Pancreas (tissue), 10 donors: Measurements from ENCODE around the gene MRC2. TPM values are rescaled to one million over a fixed set of nuclear protein-coding genes. Genes with fewer than 3 reads are reported as not detected.

Source experiments
- ATAC-seq, 4 donors: fragments of 200-7000 bp; cut with Tn5 transposase; one replicate each; pipeline versions ENCODE4 v1.8.0 to v1.9.1; 2020; ENCODE audit warnings: mild to moderate bottlenecking in 4 of 4, moderate library complexity in 4 of 4
- DNase-seq, 6 donors: peaks; one replicate each; pipeline ENCODE4 v3.0.0-alpha.2; 2020
- FAIRE-seq: peaks from 2 replicates; lab custom pipeline; 2012; peaks lifted over from hg19 to GRCh38; lab: Jason Lieb, UNC
- H3K27ac ChIP-seq, 4 donors: fragments of 200-600 bp; sonication (generic); 1 replicate in 3 of 4; 2 replicates in 1 of 4; pipeline versions ENCODE4 v1.5.0 to v1.8.0; 2020
- H3K27me3 ChIP-seq, 4 donors: fragments of 200-600 bp; one replicate each; pipeline ENCODE4 v1.8.0; 2021
- H3K36me3 ChIP-seq, 3 donors: fragments of 200-600 bp; sonication (generic) in 1 of 3; one replicate each; pipeline versions ENCODE4 v1.5.0 to v1.8.0; 2020 to 2021
- H3K4me1 ChIP-seq, 3 donors: fragments of 200-600 bp; one replicate each; pipeline ENCODE4 v1.8.0; 2021
- H3K4me3 ChIP-seq, 4 donors: fragments of 200-600 bp; sonication (generic) in 2 of 4; one replicate each; pipeline versions ENCODE4 v1.5.0 to v1.8.0; 2020 to 2021
- H3K9me3 ChIP-seq, 4 donors: fragments of 200-600 bp; one replicate each; pipeline ENCODE4 v1.8.0; 2021
- CTCF ChIP-seq, 4 donors: fragments of 200-600 bp; sonication (generic) in 3 of 4; IDR thresholded peaks; one replicate each; pipeline versions ENCODE4 v1.5.0 to v1.8.0; 2021; ENCODE audit warnings: antibody characterized with exemption in 4 of 4
- WGBS, 2 donors: extraction: QIAGEN DNeasy Blood & Tissue Kit; methylation state at CpG; one replicate each; pipeline ENCODE4 v1.1.7; 2013; 5-methylcytosine and 5-hydroxymethylcytosine counted together
- intact Hi-C, 3 donors: fragments of 100-400 bp; cut with DNase I; formaldehyde crosslinking; loops; one replicate each; pipeline versions ENCODE4 v1.11.1 to v1.14.2; 2022
- polyA plus RNA-seq, 2 donors: library from polyadenylated mRNA; stranded (reverse); fragments of 200-250 nt; gene quantifications; one replicate each; pipeline ENCODE4 v1.2.3, GENCODE V29; 2013
- total RNA-seq, 6 donors: library from RNA; stranded (reverse); fragmentation: NEBNext Ultra II Directional in 4 of 6; extraction: Animal tissue kit (Norgen Biotek cat#: 25700) in 4 of 6; gene quantifications; one replicate each; pipeline versions ENCODE4 v1.2.1 to v1.2.4, GENCODE V29; 2021 to 2023
- donor health status: healthy with polysubstance abuse.
- donor health status: DM: no; HTN: no; CAD: no; lungs with moderate emphysema.
- donor health status: DM: no; HTN: no; CAD: no.
- donor health status: control.
- donor health status: control.
- donor health status: Bipolar disorder and iron deficiency.
- donor health status: DM: yes; HTN: yes; CAD: no.
- donor health status: DM: no; HTN: no; CAD: no.
- donor health status: DM: no; HTN: no; CAD: no.
- donor health status: DM: yes; HTN: yes; CAD: no.

Gene MRC2
- total and polyA plus RNA-seq, 8 donors: 1.6 to 25.4 (median 5.1) TPM

- no peaks in the 10 kb centered on the region for H3K36me3 ChIP-seq
- 3 to 5% methylated on average over 49 to 57 of the region's 57 CpGs for WGBS, 2 donors
- TF ChIP-seq CTCF (IDR thresholded peaks at IDR 0.05): no peak
- DNase-seq (peak; percentile 67 to 79 (median 71)), FAIRE-seq (no peak), ATAC-seq (peak; percentile 79 to 88 (median 86))
- H3K4me3 ChIP-seq: peak overlapping the region; percentile 17 to 60 (median 42)
- intact Hi-C loops: no loop called here
- H3K9me3 ChIP-seq: no peaks in the 10 kb centered on the region
- no peaks in the 10 kb centered on the region for H3K27me3 ChIP-seq
- peak overlapping the region in 3 of 4 donors; percentile 27 to 67 (median 60) for H3K27ac ChIP-seq
- H3K4me1 ChIP-seq: no peaks in the 10 kb centered on the region
These were observed 25.0 kb downstream of the MRC2 start for GRCh38 chr17:62652251-62653001.

GRCh38 chr17:62653002-62653825, 25.7 kb downstream of the MRC2 start:
- intact Hi-C loops: no loop called here
- 7% methylated on average over 29 to 30 of the region's 30 CpGs for WGBS, 2 donors
- TF ChIP-seq CTCF (IDR thresholded peaks at IDR 0.05): no peak
- FAIRE-seq: no peak
- DNase-seq: peak; percentile 60 to 79 (median 70)
- no peaks in the 10 kb centered on the region for H3K9me3 ChIP-seq
- peak; percentile 72 to 85 (median 80) for ATAC-seq
- no peaks in the 10 kb centered on the region for H3K36me3 ChIP-seq
- no peaks in the 10 kb centered on the region for H3K27me3 ChIP-seq
- peak overlapping the region in 2 of 4 donors; percentile 60 to 67 for H3K27ac ChIP-seq
- H3K4me1 ChIP-seq: no peaks in the 10 kb centered on the region
- H3K4me3 ChIP-seq: peak overlapping the region; percentile 17 to 60 (median 42)

GRCh38 chr17:62653826-62654761, 26.6 kb downstream of the MRC2 start:
- DNase-seq (peak in 2 of 6 donors; percentile 20 to 21), ATAC-seq (peak in 3 of 4 donors; percentile 8 to 31 (median 21)), FAIRE-seq (no peak)
- TF ChIP-seq CTCF (IDR thresholded peaks at IDR 0.05): no peak
- intact Hi-C loops: no loop called here
- Histone ChIP-seq H3K4me3 (no peak overlapping the region), H3K36me3 (no peaks in the 10 kb centered on the region), H3K4me1 (no peaks in the 10 kb centered on the region), H3K9me3 (no peaks in the 10 kb centered on the region), H3K27ac (no peak overlapping the region), H3K27me3 (no peaks in the 10 kb centered on the region)
- 62 to 65% methylated on average over 19 of the region's 19 CpGs for WGBS, 2 donors

DNA sequence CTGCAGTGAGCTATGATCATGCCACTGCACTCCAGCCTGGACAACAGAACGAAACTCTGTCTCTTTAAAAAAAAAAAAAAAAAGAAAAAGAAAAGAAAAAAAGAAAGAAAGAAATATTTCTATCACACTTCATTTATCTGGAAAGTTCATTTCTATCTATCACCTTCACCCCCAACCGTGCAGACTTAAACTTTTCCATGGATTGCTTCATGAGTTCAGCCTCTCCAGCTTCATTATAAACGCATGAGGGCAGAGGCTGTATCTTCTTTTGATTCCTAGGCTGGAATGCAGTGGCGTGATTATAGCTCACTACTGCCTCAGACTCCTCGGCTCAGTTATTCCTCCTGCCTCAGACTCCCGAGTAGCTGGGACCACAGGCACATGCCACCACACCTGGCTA, 28.2 kb downstream of the MRC2 start:
- FAIRE-seq: no peak
- H3K9me3 ChIP-seq: no peaks in the 10 kb centered on the region
- no peak overlapping the region for H3K4me3 ChIP-seq
- no peak for DNase-seq
- no peaks in the 10 kb centered on the region for H3K36me3 ChIP-seq
- H3K4me1 ChIP-seq: no peaks in the 10 kb centered on the region
- intact Hi-C loops: no loop called here
- no peaks in the 10 kb centered on the region for H3K27me3 ChIP-seq
- 62 to 75% methylated on average over 6 of the region's 6 CpGs for WGBS, 2 donors
- H3K27ac ChIP-seq: no peak overlapping the region
- TF ChIP-seq CTCF (IDR thresholded peaks at IDR 0.05): no peak
- no peak for ATAC-seq
